HG02981 (cell line): ENCODE measurements around the gene FBXO44.

ENCODE experiments used
- ATAC-seq: cut with Tn5 transposase; IDR thresholded peaks from one replicate; pipeline ENCODE4 v1.9.1; 2021; ENCODE audit warnings: mild to moderate bottlenecking, moderate library complexity; ENCODE audit not compliant: unreplicated experiment

Gene FBXO44

GRCh38 chr1:11657654-11658053, 3.0 kb downstream of the FBXO44 start:
- ATAC-seq, result no peak

- ATAC-seq, result no peak
Measured at GRCh38 chr1:11658542-11658941, 3.9 kb downstream of the FBXO44 start.

GRCh38 chr1:11659748-11660147, 5.1 kb downstream of the FBXO44 start:
- no peak for ATAC-seq

- no peak for ATAC-seq
Measured at GRCh38 chr1:11661103-11661502, 6.4 kb downstream of the FBXO44 start.

GRCh38 chr1:11664336-11665065, 9.8 kb downstream of the FBXO44 start:
- ATAC-seq, result peak; percentile 44

- ATAC-seq, result no peak
Measured at GRCh38 chr1:11668516-11668915, 13.8 kb downstream of the FBXO44 start.

- ATAC-seq, result no peak
Measured at GRCh38 chr1:11670747-11671146, 16.1 kb downstream of the FBXO44 start.

- ATAC-seq, result no peak
Measured at GRCh38 chr1:11671205-11671543, 16.5 kb downstream of the FBXO44 start.

GRCh38 chr1:11671544-11672286, 17.0 kb downstream of the FBXO44 start:
- ATAC-seq, result no peak

GRCh38 chr1:11673089-11673769, 18.6 kb downstream of the FBXO44 start:
- ATAC-seq, result no peak

- ATAC-seq, result no peak
Measured at GRCh38 chr1:11674488-11674887, 19.8 kb downstream of the FBXO44 start.

GRCh38 chr1:11675325-11675724, 20.6 kb downstream of the FBXO44 start:
- ATAC-seq, result no peak

GRCh38 chr1:11676386-11677103, 21.9 kb downstream of the FBXO44 start:
- no peak for ATAC-seq

- ATAC-seq, result no peak
Measured at GRCh38 chr1:11678442-11678841, 23.8 kb downstream of the FBXO44 start.

GRCh38 chr1:11680270-11681070, 25.8 kb downstream of the FBXO44 start:
- ATAC-seq, result peak; percentile 13

GRCh38 chr1:11681071-11681771, 26.5 kb downstream of the FBXO44 start, which contains the start of gene MAD2L2:
TSS of gene MAD2L2 (minus strand) at chr1:11681148. CDS start at chr1:11680601, 547 bp downstream.
- ATAC-seq, result peak; percentile 85

- no peak for ATAC-seq
Measured at GRCh38 chr1:11682287-11682771, 27.7 kb downstream of the FBXO44 start.

- ATAC-seq, result no peak
Measured at GRCh38 chr1:11682799-11683198, 28.1 kb downstream of the FBXO44 start.

GRCh38 chr1:11684070-11684469, 29.4 kb downstream of the FBXO44 start:
- ATAC-seq, result no peak
